LNCaP clone FGC (cell line): Measurements from ENCODE around the gene KDM3B.

Experiments
- DNase-seq: peaks from one replicate; pipeline ENCODE4 v3.0.0-alpha.2; 2011; ENCODE audit warnings: low read depth
- H3K4me3 ChIP-seq: 2 replicates; pipeline ENCODE4 v1.5.1; 2011; ENCODE audit warnings: mild to moderate bottlenecking, low read depth, low read length, control low read depth
- CTCF ChIP-seq: IDR thresholded peaks from 2 replicates; pipeline ENCODE4 v1.5.1; 2012; ENCODE audit warnings: mild to moderate bottlenecking; ENCODE audit not compliant: control insufficient read depth, insufficient read depth; ENCODE audit errors: extremely low read depth

The KDM3B gene

GRCh38 chr5:138463419-138464007 is 111.0 kb downstream of the KDM3B start:
- peak overlapping the region; percentile 75 for H3K4me3 ChIP-seq
- no peak for DNase-seq
- TF ChIP-seq CTCF = no peak

GRCh38 chr5:138464008-138464387 is 111.5 kb downstream of the KDM3B start:
- peak; percentile 61 for DNase-seq
- peak; percentile 56 for TF ChIP-seq CTCF
- peak overlapping the region; percentile 75 for H3K4me3 ChIP-seq

GRCh38 chr5:138464388-138465260 is 112.1 kb downstream of the KDM3B start:
- TF ChIP-seq CTCF = peak; percentile 44
- DNase-seq = peak; percentile 96
- peak overlapping the region; percentile 75 for H3K4me3 ChIP-seq

GRCh38 chr5:138465261-138466124 is 113.0 kb downstream of the KDM3B start, which contains the start of gene EGR1:
Gene EGR1, plus strand, starts transcription at chr5:138465479. Its CDS starts 283 bp downstream, at chr5:138465762.
- TF ChIP-seq CTCF = no peak

GRCh38 chr5:138466125-138466899 is 113.8 kb downstream of the KDM3B start:
- no peak for TF ChIP-seq CTCF
- no peak for DNase-seq
- H3K4me3 ChIP-seq = peak overlapping the region; percentile 75

More at GRCh38 chr5:138465261-138466124, 113.0 kb downstream of the KDM3B start, which contains the start of gene EGR1:
- DNase-seq = no peak
- peak within 1 kb of the TSS; percentile 75 for H3K4me3 ChIP-seq
